Nucleus accumbens (tissue), 56 donors: ENCODE measurements around the gene TMEM259.

Experiments
- DNase-seq, 56 donors: peaks; one replicate each; lab custom pipeline; 2025; lab: John Stamatoyannopoulos, UW

Gene TMEM259

GRCh38 chr19:1004803-1005664 is 15.9 kb downstream of the TMEM259 start:
- DNase-seq, result no peak

GRCh38 chr19:1004204-1004802 is 16.6 kb downstream of the TMEM259 start:
- no peak for DNase-seq

GRCh38 chr19:1003283-1003682 is 17.6 kb downstream of the TMEM259 start:
- no peak for DNase-seq

GRCh38 chr19:1002600-1002999 is 18.3 kb downstream of the TMEM259 start:
- no peak for DNase-seq

GRCh38 chr19:1001538-1002166 is 19.3 kb downstream of the TMEM259 start:
- DNase-seq, result peak in 13 of 56 donors; percentile 1 to 49 (median 13)

- DNase-seq, result no peak
Measured at GRCh38 chr19:1000591-1001537, 20.1 kb downstream of the TMEM259 start.

- DNase-seq, result peak in 1 of 56 donors; percentile 17
Measured at GRCh38 chr19:1000095-1000494, 20.8 kb downstream of the TMEM259 start, which contains the start of gene GRIN3B. TSS of gene GRIN3B (plus strand) at chr19:1000419. CDS start at chr19:1000438, 19 bp downstream.

- DNase-seq, result no peak
Measured at GRCh38 chr19:999379-999719, 21.6 kb downstream of the TMEM259 start.

GRCh38 chr19:998064-998463 is 22.9 kb downstream of the TMEM259 start:
- no peak for DNase-seq

GRCh38 chr19:996051-996838 is 24.7 kb downstream of the TMEM259 start:
- no peak for DNase-seq

GRCh38 chr19:995051-995827 is 25.7 kb downstream of the TMEM259 start:
- peak in 4 of 56 donors; percentile 8 to 39 (median 33) for DNase-seq

- DNase-seq, result no peak
Measured at GRCh38 chr19:994516-994915, 26.4 kb downstream of the TMEM259 start.

GRCh38 chr19:993831-994393 is 27.0 kb downstream of the TMEM259 start:
- DNase-seq, result no peak

GRCh38 chr19:993361-993830 is 27.5 kb downstream of the TMEM259 start:
- DNase-seq, result no peak

- no peak for DNase-seq
Measured at GRCh38 chr19:992670-993055, 28.3 kb downstream of the TMEM259 start.

- no peak for DNase-seq
Measured at GRCh38 chr19:991932-992669, 28.8 kb downstream of the TMEM259 start.

- peak in 4 of 56 donors; percentile 21 to 65 (median 45) for DNase-seq
Measured at GRCh38 chr19:991174-991931, 29.6 kb downstream of the TMEM259 start.
